ENCODE data around the gene FOXL2. TPM values are rescaled to one million over a fixed set of nuclear protein-coding genes. Genes with fewer than 3 reads are reported as not detected.

Gene FOXL2
- total and polyA plus RNA-seq, 7 donors = not detected

DNA sequence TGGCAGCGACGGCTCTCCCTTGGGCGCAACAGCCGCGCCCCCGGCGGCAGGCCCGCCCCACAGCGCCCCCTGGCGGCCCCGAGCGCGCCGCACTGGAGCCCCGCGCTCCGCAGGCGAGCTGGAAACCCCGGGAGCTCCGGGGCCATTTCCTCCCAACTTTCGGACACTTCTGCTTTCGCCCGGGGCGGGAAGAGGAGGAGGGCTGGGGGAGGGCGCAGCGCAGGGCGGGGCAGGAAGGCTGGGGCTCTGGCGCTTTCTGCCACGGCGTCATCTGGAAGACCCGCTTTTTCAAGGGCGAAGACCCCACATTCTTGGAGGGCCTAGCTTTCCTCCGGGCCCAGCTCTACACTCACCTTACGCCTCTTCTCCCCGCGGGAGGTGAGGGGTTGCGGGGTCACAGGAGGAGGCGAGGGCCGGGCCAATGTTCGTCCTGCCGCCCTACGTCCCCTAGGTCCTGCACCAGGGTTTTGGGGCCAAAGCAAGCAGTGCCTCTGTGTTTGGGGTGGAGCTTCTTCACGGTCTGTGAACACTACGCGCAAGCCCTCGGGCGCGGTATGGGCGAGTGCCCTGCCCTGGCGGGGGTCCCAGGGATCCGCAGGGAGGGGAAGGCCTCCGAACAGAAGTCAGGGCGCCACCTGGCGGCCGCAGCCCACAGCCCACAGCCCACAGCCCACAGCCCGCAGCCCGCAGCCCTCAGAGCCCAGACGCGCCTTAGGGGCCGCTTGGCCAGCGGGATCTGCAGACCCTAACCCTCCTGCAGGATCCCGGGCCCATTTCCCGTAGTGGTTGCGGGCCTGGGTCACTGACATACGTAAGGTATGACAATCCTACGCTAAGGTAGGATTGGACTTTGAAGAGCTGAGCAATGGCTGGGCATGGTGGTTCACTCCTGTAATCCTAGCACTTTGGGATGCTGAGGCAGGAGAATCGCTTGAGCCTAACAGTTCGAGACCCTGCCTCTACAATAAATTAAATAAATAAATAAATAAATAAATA lies 31.1 kb downstream of the FOXL2 start:
- 0 to 2% methylated on average over 68 of the region's 68 CpGs for WGBS, 2 donors
- Histone ChIP-seq H3K27ac (peak overlapping the region; percentile 89 to 96 (median 92)), H3K4me3 (peak overlapping the region; percentile 63 to 82 (median 67)), H3K9me3 (no peaks in the 10 kb centered on the region), H3K27me3 (no peaks in the 10 kb centered on the region), H3K4me1 (peaks cover 0 to 15% (median 11%) of the 10 kb centered on the region in 4 donors), H3K36me3 (no peaks in the 10 kb centered on the region)
- peak in 3 of 4 donors; percentile 25 to 65 (median 44) for TF ChIP-seq POLR2AphosphoS5 (IDR thresholded peaks at IDR 0.05)
- no peak for TF ChIP-seq POLR2A (IDR thresholded peaks at IDR 0.05)
- TF ChIP-seq, protein P1, sequence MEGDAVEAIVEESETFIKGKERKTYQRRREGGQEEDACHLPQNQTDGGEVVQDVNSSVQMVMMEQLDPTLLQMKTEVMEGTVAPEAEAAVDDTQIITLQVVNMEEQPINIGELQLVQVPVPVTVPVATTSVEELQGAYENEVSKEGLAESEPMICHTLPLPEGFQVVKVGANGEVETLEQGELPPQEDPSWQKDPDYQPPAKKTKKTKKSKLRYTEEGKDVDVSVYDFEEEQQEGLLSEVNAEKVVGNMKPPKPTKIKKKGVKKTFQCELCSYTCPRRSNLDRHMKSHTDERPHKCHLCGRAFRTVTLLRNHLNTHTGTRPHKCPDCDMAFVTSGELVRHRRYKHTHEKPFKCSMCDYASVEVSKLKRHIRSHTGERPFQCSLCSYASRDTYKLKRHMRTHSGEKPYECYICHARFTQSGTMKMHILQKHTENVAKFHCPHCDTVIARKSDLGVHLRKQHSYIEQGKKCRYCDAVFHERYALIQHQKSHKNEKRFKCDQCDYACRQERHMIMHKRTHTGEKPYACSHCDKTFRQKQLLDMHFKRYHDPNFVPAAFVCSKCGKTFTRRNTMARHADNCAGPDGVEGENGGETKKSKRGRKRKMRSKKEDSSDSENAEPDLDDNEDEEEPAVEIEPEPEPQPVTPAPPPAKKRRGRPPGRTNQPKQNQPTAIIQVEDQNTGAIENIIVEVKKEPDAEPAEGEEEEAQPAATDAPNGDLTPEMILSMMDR (IDR thresholded peaks at IDR 0.05) = peak; percentile 84 to 92 (median 88)
- peak; percentile 96 for DNase-seq
- intact Hi-C loops (cut with DNase I) = loop anchor here (1.0 to 2.0 kb wide), 4 partner anchors 81 to 498 kb away; partner anchors contain the start of genes CEP70 and PIK3CB

DNA sequence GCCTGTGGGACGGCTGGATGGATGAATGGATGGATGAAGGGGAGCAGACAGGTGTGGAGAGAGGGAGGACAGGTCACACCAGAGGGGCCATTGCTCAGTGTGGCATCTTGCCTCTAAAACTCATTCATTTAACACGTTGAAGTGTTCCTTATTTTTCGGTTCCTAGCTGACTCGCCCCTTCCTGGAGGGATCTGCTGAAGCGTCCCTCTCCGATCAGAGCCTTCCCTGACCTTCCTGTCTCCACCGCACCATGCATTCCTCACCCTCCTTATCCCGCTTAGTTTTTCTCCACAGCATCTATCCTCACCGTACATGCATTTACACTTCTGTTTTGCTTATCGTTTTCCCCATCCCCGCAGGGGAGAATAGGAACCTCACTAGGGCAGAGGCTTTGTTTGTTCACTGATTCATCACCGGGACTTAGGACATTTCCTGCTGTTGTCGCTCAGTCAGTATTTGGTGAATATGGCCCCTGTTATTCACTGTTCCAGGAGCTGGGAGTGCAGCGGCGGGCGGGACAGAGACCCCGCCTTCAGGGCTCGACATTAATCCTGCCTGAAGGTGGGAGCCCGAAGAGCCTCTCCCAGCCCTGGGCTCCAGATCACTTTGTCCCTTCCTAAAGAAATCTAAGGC lies 32.0 kb downstream of the FOXL2 start:
- WGBS, 2 donors = 6 to 10% methylated on average over 19 of the region's 19 CpGs
- H3K36me3 ChIP-seq = no peaks in the 10 kb centered on the region
- no peak for DNase-seq
- intact Hi-C loops (cut with DNase I) = loop anchor here (1.0 to 2.0 kb wide), 4 partner anchors 80 to 498 kb away; partner anchors contain the start of genes CEP70 and PIK3CB
- H3K27me3 ChIP-seq = no peaks in the 10 kb centered on the region
- TF ChIP-seq POLR2A (IDR thresholded peaks at IDR 0.05) = no peak
- TF ChIP-seq, protein P1 (IDR thresholded peaks at IDR 0.05) = peak in 1 of 4 experiments; percentile 11
- peaks cover 0 to 15% (median 11%) of the 10 kb centered on the region in 4 donors for H3K4me1 ChIP-seq
- H3K27ac ChIP-seq = peak overlapping the region; percentile 89 to 96 (median 92)
- no peaks in the 10 kb centered on the region for H3K9me3 ChIP-seq
- peak overlapping the region in 3 of 4 donors; percentile 64 to 82 (median 70) for H3K4me3 ChIP-seq

- WGBS, 2 donors = 91 to 92% methylated on average over 3 of the region's 3 CpGs
- peaks cover 0 to 15% (median 11%) of the 10 kb centered on the region in 4 donors for H3K4me1 ChIP-seq
- DNase-seq = no peak
- no peak overlapping the region for H3K4me3 ChIP-seq
- H3K27me3 ChIP-seq = no peaks in the 10 kb centered on the region
- no peak overlapping the region for H3K27ac ChIP-seq
- no peaks in the 10 kb centered on the region for H3K9me3 ChIP-seq
- intact Hi-C loops (cut with DNase I) = loop anchor here (2.0 kb wide), 2 partner anchors 79 to 215 kb away; partner anchors contain the start of gene PIK3CB
- no peaks in the 10 kb centered on the region for H3K36me3 ChIP-seq
- TF ChIP-seq EP300 (IDR thresholded peaks at IDR 0.05) (no peak), POLR2A (IDR thresholded peaks at IDR 0.05) (no peak), POLR2AphosphoS5 (IDR thresholded peaks at IDR 0.05) (no peak)
- TF ChIP-seq, protein P1 (IDR thresholded peaks at IDR 0.05) = no peak
Measured at GRCh38 chr3:138913766-138914165, 33.2 kb downstream of the FOXL2 start.

DNA sequence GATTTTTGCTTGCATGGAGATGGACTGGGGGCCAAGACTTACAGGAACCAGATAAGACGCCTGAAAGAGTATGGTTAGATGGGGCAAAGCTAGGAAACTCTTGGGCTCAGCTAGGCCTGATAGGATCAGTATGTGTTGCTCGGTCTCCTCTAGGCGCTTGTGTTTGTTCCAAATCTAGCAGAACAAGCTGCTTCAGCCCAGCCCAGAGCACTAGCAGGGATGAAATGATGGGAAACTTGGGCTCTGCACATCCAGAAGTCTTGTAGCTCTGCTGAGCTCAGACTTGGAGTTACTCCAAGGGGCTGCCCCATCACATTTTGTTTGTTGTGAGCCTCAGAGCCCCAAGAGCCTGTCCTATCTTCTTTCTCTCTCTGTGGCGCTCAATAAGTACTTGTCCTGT lies 34.7 kb downstream of the FOXL2 start:
- no peak for DNase-seq
- Histone ChIP-seq H3K4me1 (peaks cover 0 to 15% (median 11%) of the 10 kb centered on the region in 4 donors), H3K9me3 (no peaks in the 10 kb centered on the region), H3K27ac (no peak overlapping the region), H3K4me3 (no peak overlapping the region), H3K27me3 (no peaks in the 10 kb centered on the region), H3K36me3 (no peaks in the 10 kb centered on the region)
- TF ChIP-seq POLR2AphosphoS5 (IDR thresholded peaks at IDR 0.05) = no peak
- TF ChIP-seq, protein P1 (IDR thresholded peaks at IDR 0.05) = no peak
- 87 to 91% methylated on average over 4 of the region's 4 CpGs for WGBS, 2 donors
- intact Hi-C loops (cut with DNase I) = no loop called here
